Mucosa of stomach (tissue), 1 donor: ENCODE data around the gene ARMC10.

Experiments
- H3K27me3 ChIP-seq: one replicate; pipeline ENCODE4 v1.7.0; 2013; ENCODE audit warnings: mild to moderate bottlenecking, low read length; ENCODE audit not compliant: control insufficient read depth, insufficient read depth
- H3K36me3 ChIP-seq: one replicate; pipeline ENCODE4 v1.7.0; 2013; ENCODE audit warnings: low read length; ENCODE audit not compliant: control insufficient read depth, insufficient read depth
- H3K4me1 ChIP-seq: one replicate; pipeline ENCODE4 v1.7.0; 2013; ENCODE audit warnings: mild to moderate bottlenecking, low read length; ENCODE audit not compliant: control insufficient read depth, insufficient read depth
- H3K4me3 ChIP-seq: one replicate; pipeline ENCODE4 v1.7.0; 2013; ENCODE audit warnings: low read length
- H3K9ac ChIP-seq: one replicate; pipeline ENCODE4 v1.7.0; 2013; ENCODE audit warnings: mild to moderate bottlenecking, low read length, moderate library complexity
- H3K9me3 ChIP-seq: one replicate; pipeline ENCODE4 v1.7.0; 2013; ENCODE audit warnings: mild to moderate bottlenecking, low read length, moderate library complexity; ENCODE audit not compliant: control insufficient read depth
- donor health status: Pancreatic carcinoma.

ARMC10 gene

GRCh38 chr7:103115771-103116170, 40.8 kb downstream of the ARMC10 start:
- H3K9ac ChIP-seq: no peak overlapping the region
- H3K9me3 ChIP-seq: no peaks in the 10 kb centered on the region
- peaks cover 5% of the 10 kb centered on the region for H3K36me3 ChIP-seq
- H3K27me3 ChIP-seq: no peaks in the 10 kb centered on the region
- H3K4me1 ChIP-seq: no peaks in the 10 kb centered on the region
- H3K4me3 ChIP-seq: no peak overlapping the region

- peaks cover 5% of the 10 kb centered on the region for H3K36me3 ChIP-seq
- H3K27me3 ChIP-seq: no peaks in the 10 kb centered on the region
- no peaks in the 10 kb centered on the region for H3K9me3 ChIP-seq
- no peaks in the 10 kb centered on the region for H3K4me1 ChIP-seq
- H3K9ac ChIP-seq: no peak overlapping the region
- no peak overlapping the region for H3K4me3 ChIP-seq
These were observed 41.6 kb downstream of the ARMC10 start for GRCh38 chr7:103116511-103116910.

- Histone ChIP-seq H3K4me3 (no peak overlapping the region), H3K9me3 (no peaks in the 10 kb centered on the region), H3K4me1 (no peaks in the 10 kb centered on the region)
These were observed 42.1 kb downstream of the ARMC10 start for GRCh38 chr7:103116991-103117390.

GRCh38 chr7:103117465-103117864, 42.5 kb downstream of the ARMC10 start:
- Histone ChIP-seq H3K27me3 (no peaks in the 10 kb centered on the region), H3K9me3 (no peaks in the 10 kb centered on the region), H3K4me1 (no peaks in the 10 kb centered on the region), H3K9ac (no peak overlapping the region), H3K36me3 (peaks cover 5% of the 10 kb centered on the region), H3K4me3 (no peak overlapping the region)

More at GRCh38 chr7:103116991-103117390, 42.1 kb downstream of the ARMC10 start:
- Histone ChIP-seq H3K36me3 (peaks cover 5% of the 10 kb centered on the region), H3K9ac (no peak overlapping the region), H3K27me3 (no peaks in the 10 kb centered on the region)

- Histone ChIP-seq H3K4me1 (no peaks in the 10 kb centered on the region), H3K27me3 (no peaks in the 10 kb centered on the region), H3K9ac (no peak overlapping the region), H3K9me3 (no peaks in the 10 kb centered on the region), H3K36me3 (no peaks in the 10 kb centered on the region), H3K4me3 (no peak overlapping the region)
These were observed 44.9 kb downstream of the ARMC10 start for GRCh38 chr7:103119791-103120291.

GRCh38 chr7:103120362-103120761, 45.4 kb downstream of the ARMC10 start:
- H3K9ac ChIP-seq: no peak overlapping the region
- H3K9me3 ChIP-seq: no peaks in the 10 kb centered on the region
- H3K4me3 ChIP-seq: no peak overlapping the region
- H3K4me1 ChIP-seq: no peaks in the 10 kb centered on the region
- H3K27me3 ChIP-seq: no peaks in the 10 kb centered on the region
- no peaks in the 10 kb centered on the region for H3K36me3 ChIP-seq

- H3K4me1 ChIP-seq: no peaks in the 10 kb centered on the region
- no peaks in the 10 kb centered on the region for H3K27me3 ChIP-seq
- no peaks in the 10 kb centered on the region for H3K36me3 ChIP-seq
- no peaks in the 10 kb centered on the region for H3K9me3 ChIP-seq
- no peak overlapping the region for H3K9ac ChIP-seq
- no peak overlapping the region for H3K4me3 ChIP-seq
These were observed 46.7 kb downstream of the ARMC10 start for GRCh38 chr7:103121641-103122040.

- no peak overlapping the region for H3K4me3 ChIP-seq
- H3K9ac ChIP-seq: no peak overlapping the region
- no peaks in the 10 kb centered on the region for H3K27me3 ChIP-seq
- no peaks in the 10 kb centered on the region for H3K9me3 ChIP-seq
- H3K36me3 ChIP-seq: no peaks in the 10 kb centered on the region
- H3K4me1 ChIP-seq: no peaks in the 10 kb centered on the region
These were observed 48.6 kb downstream of the ARMC10 start for GRCh38 chr7:103123529-103123928.

- no peaks in the 10 kb centered on the region for H3K36me3 ChIP-seq
- H3K27me3 ChIP-seq: no peaks in the 10 kb centered on the region
- no peak overlapping the region for H3K9ac ChIP-seq
- no peaks in the 10 kb centered on the region for H3K9me3 ChIP-seq
- H3K4me3 ChIP-seq: no peak overlapping the region
- no peaks in the 10 kb centered on the region for H3K4me1 ChIP-seq
These were observed 49.6 kb downstream of the ARMC10 start for GRCh38 chr7:103124429-103124979.

GRCh38 chr7:103127006-103127405, 52.1 kb downstream of the ARMC10 start:
- Histone ChIP-seq H3K4me1 (peaks cover 16% of the 10 kb centered on the region), H3K4me3 (no peak overlapping the region), H3K36me3 (no peaks in the 10 kb centered on the region), H3K9ac (no peak overlapping the region), H3K9me3 (no peaks in the 10 kb centered on the region), H3K27me3 (no peaks in the 10 kb centered on the region)

- Histone ChIP-seq H3K9ac (no peak overlapping the region), H3K4me1 (peaks cover 16% of the 10 kb centered on the region), H3K27me3 (no peaks in the 10 kb centered on the region)
These were observed 55.0 kb downstream of the ARMC10 start for GRCh38 chr7:103129702-103130549.

GRCh38 chr7:103130901-103131624, 56.1 kb downstream of the ARMC10 start:
- Histone ChIP-seq H3K27me3 (no peaks in the 10 kb centered on the region), H3K36me3 (no peaks in the 10 kb centered on the region), H3K4me1 (peaks cover 20% of the 10 kb centered on the region), H3K4me3 (no peak overlapping the region), H3K9ac (no peak overlapping the region), H3K9me3 (no peaks in the 10 kb centered on the region)

More at GRCh38 chr7:103129702-103130549, 55.0 kb downstream of the ARMC10 start:
- H3K4me3 ChIP-seq: no peak overlapping the region
- H3K9me3 ChIP-seq: no peaks in the 10 kb centered on the region
- H3K36me3 ChIP-seq: no peaks in the 10 kb centered on the region
